GM19351 (cell line): ENCODE data around the gene PTPRD.

Source experiments
- ATAC-seq: cut with Tn5 transposase; IDR thresholded peaks from one replicate; pipeline ENCODE4 v1.9.1; 2021; ENCODE audit warnings: mild to moderate bottlenecking, moderate library complexity; ENCODE audit not compliant: unreplicated experiment

PTPRD gene

GRCh38 chr9:8569823-8570222 is 2043.0 kb downstream of the PTPRD start:
- no peak for ATAC-seq

DNA sequence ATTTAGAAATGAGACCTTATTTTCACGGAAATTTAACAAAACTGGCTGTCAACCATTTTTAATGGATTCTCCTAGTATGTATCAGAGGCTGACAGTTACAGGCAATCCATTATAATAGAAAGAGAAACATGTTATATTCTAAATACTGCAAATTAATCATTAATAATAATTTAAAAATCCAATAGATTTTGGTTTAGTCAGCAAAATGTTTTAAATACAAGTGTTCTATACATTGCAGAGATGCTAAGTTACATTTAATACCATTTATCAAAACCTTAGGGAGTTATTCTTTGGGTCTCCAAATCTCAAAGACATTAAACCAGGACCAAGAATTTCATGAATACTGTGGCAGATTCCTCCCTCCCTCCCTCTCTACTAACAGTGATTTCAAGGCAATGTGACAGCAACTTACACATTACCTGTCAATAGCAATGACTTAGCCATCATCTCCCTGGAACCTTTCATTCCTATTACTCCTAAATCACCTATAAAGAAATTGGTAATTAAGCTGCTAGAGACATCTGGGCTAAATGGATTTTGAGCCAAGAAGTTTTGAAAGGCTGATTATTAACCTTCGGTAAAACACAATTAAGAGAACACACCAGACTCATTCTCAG is 2044.7 kb downstream of the PTPRD start:
- ATAC-seq: no peak

DNA sequence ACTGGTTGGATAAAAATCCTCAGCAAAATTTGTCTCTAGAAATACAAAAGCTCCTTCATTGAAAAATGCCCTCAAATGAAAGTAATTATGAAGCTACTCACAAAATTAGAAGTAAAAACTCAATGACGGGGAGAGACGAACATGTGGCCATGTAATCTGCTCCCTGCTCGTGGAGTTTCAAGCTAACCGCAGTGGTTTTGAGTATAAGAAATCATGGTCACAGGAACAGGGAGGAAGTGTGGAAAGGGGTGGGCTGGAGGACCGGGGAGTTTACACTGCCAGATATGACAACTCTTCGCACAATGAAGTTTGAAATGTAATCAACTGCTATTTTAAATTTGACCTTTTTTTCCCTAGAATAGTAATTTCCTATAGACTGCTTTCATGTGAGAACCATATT is 2047.8 kb downstream of the PTPRD start:
- no peak for ATAC-seq

DNA sequence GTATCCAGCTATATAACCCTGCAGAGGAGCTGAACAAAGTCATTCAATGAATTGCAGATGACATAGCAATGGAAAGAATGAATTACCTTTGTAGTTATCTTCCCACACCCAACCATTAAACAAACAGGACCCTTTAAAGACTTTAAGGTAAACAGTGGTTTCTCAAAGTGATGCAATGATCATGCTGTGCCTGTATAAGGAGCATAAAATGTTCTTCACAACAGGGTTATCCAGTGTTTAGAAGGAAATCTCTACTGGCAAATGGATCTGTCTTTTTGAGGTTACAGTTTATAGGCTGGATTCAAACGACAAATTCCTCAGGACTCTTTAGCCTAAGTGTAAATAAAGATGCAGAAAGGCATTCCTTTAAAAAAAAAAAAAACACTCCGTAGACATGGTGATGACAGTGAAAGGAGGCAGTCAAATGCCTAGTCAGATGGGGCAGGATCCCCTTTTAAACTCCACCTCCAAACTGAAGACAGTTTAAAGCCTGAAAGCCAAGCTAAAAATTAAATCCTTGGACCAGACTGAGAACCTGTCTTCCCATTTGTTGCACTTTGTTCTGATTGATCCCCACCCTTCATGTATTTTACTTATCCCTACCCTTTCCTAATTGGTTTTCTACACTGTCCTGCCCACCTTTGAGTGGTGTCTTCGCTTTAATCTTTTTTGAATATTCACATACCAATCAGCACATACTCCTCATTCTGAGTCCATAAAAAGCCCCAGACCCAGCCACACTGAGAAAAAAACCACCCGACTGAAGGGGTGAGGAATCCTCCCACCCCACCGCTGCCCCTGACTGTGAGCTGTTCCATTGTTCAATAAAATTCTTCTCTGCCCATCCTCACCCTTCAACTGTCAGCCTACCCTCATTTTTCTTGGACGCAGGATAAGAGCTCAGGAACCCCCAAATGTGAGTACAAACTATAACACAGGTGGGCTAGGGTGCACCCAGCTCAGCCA is 2052.0 kb downstream of the PTPRD start:
- no peak for ATAC-seq

- no peak for ATAC-seq
These were observed 2054.6 kb downstream of the PTPRD start for GRCh38 chr9:8558176-8558575.

DNA sequence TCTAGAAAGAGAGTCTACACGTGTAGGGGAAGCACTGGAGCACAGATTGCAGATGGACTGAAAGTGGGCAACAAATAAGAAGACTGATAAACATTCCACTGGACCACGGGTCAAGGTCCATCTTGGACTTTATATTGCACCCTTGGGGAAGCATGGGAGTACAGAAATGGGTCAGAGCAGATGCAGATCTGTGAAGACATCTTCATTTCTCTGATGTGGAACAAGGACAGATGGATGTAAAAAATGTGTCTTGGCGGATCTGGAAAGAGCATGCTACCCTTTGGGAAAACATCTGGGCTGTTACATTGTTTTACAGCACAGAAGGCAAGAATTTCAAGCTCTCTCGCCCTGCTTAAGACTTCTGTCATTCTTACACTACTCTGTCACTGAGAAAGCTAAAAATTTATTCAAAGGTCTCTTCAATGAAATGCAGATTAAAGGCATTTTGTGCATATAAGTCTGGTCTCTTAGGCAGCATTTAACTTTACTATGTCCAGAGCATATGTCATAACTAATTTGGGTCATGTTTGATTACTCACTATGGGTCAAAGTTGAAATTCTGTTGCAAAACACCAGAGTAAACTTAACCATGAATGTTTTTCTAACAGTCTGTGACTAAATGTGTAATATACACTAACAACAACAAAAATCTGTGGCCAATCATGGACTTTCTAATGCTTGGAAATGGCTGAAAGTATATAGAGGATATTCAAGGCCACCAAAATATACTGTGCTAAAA is 2056.9 kb downstream of the PTPRD start:
- ATAC-seq: no peak

DNA sequence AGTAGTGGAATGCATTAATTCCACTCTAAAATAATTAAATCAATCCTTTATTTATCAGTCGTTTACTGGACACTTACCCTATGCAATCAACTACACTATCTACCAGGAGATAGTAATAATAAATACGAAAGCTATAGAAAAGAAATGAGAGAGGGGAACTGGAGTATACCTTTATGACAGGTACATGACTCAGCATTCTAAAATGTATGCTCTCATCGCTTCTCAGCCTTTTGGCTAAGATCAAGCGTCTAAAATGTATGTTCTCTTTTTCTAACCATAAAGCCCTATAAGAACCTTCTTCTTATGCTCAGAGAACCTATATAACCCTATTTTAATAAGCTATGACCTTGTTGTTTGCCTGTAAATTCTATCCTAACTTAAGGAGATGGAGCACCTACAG is 2059.4 kb downstream of the PTPRD start:
- ATAC-seq: no peak

- ATAC-seq: no peak
These were observed 2060.1 kb downstream of the PTPRD start for GRCh38 chr9:8552732-8553131.

DNA sequence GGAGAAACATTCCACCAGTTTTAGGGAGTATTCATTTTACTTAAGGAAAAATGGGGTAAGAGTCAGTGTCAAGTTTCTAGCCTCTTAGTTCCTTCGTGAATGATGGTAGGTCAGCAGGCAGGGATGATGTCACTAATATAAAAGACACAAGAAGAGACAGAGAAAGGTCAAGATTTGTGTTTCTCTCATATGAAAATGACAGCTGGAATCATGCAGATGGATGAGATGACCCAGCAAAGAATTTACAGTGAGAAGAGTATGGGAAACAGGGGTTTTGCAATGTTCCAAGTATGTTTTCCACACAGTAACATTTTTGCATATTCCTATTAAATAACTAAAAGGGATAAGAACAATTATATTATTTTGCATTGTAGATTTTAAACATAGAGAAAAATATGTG is 2063.6 kb downstream of the PTPRD start:
- ATAC-seq: no peak

DNA sequence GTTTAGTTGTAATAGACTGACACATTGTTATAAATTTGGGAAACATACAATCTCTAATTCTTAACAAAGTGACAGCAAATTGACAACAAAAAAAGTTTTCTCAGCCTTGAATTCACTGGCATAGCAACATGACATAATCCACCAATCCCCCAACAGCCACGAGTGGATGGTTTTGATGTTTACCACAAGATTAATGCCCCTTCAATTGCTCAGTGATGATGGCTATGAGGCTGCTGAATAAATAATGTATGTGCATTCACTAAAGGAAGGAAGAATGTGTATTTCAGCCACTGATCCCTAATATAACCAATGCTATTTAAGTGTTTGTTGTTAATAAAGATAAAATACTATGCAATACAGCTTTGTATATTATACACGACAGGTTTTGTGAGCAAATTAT is 2069.6 kb downstream of the PTPRD start:
- ATAC-seq: no peak

DNA sequence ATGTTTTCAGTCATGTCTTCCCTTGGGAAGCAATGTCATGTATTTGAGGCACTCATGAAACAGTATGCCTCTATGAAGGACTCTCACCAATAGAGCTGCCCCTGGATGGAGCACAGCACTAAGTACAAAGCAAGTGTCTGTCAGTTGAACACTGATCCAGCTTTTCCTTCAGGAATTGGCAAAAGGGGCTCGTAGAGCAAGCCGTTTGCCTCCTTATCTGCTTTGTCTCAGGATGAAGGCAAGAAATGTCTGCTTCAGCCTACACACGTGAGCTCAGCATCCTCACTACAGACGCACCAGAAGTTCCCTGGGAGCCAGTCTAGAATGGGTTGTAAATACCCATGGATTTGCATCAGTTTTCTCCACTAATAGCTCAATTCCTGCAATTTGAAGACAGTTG is 2070.3 kb downstream of the PTPRD start:
- no peak for ATAC-seq

- no peak for ATAC-seq
These were observed 2073.1 kb downstream of the PTPRD start for GRCh38 chr9:8539681-8540197.

- ATAC-seq: no peak
These were observed 2076.0 kb downstream of the PTPRD start for GRCh38 chr9:8536845-8537244.

GRCh38 chr9:8534828-8535227 is 2078.0 kb downstream of the PTPRD start:
- no peak for ATAC-seq

DNA sequence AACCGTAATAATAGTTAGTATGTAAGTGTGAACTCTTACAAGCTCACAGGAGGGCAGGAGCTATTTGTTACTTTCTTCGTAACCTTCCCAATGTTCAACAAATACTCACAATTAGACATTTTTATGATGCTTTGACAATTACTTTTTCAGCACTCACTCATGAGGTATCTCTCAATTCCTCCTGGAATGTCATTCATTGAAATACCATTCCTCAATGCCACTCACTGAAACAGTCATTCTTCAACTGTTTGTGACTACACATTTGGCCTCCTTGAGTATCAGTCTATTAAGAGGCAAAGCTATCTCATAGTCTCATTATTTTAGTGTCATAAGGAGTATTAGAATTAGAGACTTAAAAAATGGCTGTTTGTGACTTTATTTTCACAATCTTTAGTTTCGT is 2079.1 kb downstream of the PTPRD start:
- no peak for ATAC-seq

- no peak for ATAC-seq
These were observed 2080.9 kb downstream of the PTPRD start for GRCh38 chr9:8531826-8532415.

GRCh38 chr9:8521112-8521511 is 2091.7 kb downstream of the PTPRD start:
- no peak for ATAC-seq

DNA sequence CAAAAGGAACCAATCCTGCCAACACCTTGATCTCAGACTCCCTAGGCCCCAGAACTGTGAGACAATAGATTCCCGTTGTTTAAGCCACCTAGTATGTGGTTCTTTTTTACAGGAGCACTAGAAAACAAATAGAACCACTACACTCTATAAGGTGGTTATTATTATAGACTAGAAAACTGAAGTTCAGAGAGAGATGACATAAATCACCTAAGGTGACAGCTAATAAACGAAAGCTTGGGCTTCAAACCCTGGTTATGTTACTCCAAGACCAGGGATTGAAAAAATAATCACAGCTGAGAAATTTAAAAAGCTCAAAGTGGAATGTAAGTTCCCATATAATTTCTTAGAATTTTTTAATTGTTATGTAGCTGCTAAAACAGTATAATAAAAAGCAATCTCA is 2097.1 kb downstream of the PTPRD start:
- ATAC-seq: no peak

- ATAC-seq: no peak
These were observed 2098.0 kb downstream of the PTPRD start for GRCh38 chr9:8514760-8515159.

- no peak for ATAC-seq
These were observed 2104.0 kb downstream of the PTPRD start for GRCh38 chr9:8508671-8509290.

GRCh38 chr9:8494571-8494970 is 2118.2 kb downstream of the PTPRD start:
- ATAC-seq: no peak
